HepG2 (cell line): ENCODE data around the gene OPA3. TPM values are rescaled to one million over a fixed set of nuclear protein-coding genes. Genes with fewer than 3 reads are reported as not detected.

Experiments used
- ATAD3A ChIP-seq: sonication (generic); formaldehyde crosslinking; IDR thresholded peaks from 2 replicates; pipeline ENCODE4 v1.4.0; 2020; ENCODE audit warnings: missing genetic modification reagents
- BCL6 ChIP-seq: IDR thresholded peaks from 2 replicates; pipeline ENCODE4 v1.6.1; 2016; ENCODE audit warnings: missing genetic modification reagents, missing compliant biosample characterization
- BCLAF1 ChIP-seq: fragments of 450-650 bp; IDR thresholded peaks from 2 replicates; pipeline ENCODE4 v1.6.1; 2017; ENCODE audit warnings: mild to moderate bottlenecking
- CENPX ChIP-seq: sonication (generic); formaldehyde crosslinking; IDR thresholded peaks from 2 replicates; pipeline ENCODE4 v1.9.0; 2021; ENCODE audit warnings: mild to moderate bottlenecking, missing genetic modification reagents, moderate library complexity
- GZF1 ChIP-seq: sonication (generic); formaldehyde crosslinking; IDR thresholded peaks from 2 replicates; pipeline ENCODE4 v1.5.1; 2020; ENCODE audit warnings: mild to moderate bottlenecking, missing genetic modification reagents
- KAT8 ChIP-seq: IDR thresholded peaks from 2 replicates; pipeline ENCODE4 v1.6.1; 2016; ENCODE audit warnings: missing genetic modification reagents, missing compliant biosample characterization
- MNT ChIP-seq: fragments of 450-650 bp; IDR thresholded peaks from 2 replicates; pipeline ENCODE4 v1.6.1; 2016
- PHF20 ChIP-seq: sonication (generic); formaldehyde crosslinking; IDR thresholded peaks from 2 replicates; pipeline ENCODE4 v1.5.0; 2020; ENCODE audit warnings: mild to moderate bottlenecking, missing genetic modification reagents
- PITX1 ChIP-seq: sonication (generic); formaldehyde crosslinking; IDR thresholded peaks from 2 replicates; pipeline ENCODE4 v1.5.1; 2020; ENCODE audit warnings: mild to moderate bottlenecking, missing genetic modification reagents
- RXRA ChIP-seq: sonication (generic); formaldehyde crosslinking; IDR thresholded peaks from 2 replicates; pipeline ENCODE4 v1.5.1; 2020; ENCODE audit warnings: missing genetic modification reagents
- SMAD9 ChIP-seq: sonication (generic); formaldehyde crosslinking; IDR thresholded peaks from 2 replicates; pipeline ENCODE4 v1.5.1; 2020; ENCODE audit warnings: mild to moderate bottlenecking, missing genetic modification reagents
- SP2 ChIP-seq: sonication (generic); formaldehyde crosslinking; IDR thresholded peaks from 2 replicates; pipeline ENCODE4 v1.5.1; 2020; ENCODE audit warnings: mild to moderate bottlenecking, missing genetic modification reagents
- SPEN ChIP-seq: sonication (generic); formaldehyde crosslinking; IDR thresholded peaks from 2 replicates; pipeline ENCODE4 v1.5.1; 2020; ENCODE audit warnings: low read depth, mild to moderate bottlenecking, missing genetic modification reagents
- SRSF9 ChIP-seq: fragments of 200-400 bp; formaldehyde crosslinking; IDR thresholded peaks from 2 replicates; pipeline ENCODE4 v1.6.1; 2018; ENCODE audit warnings: borderline replicate concordance, mild to moderate bottlenecking, low read depth, low read length; ENCODE audit not compliant: insufficient read depth, poor library complexity, severe bottlenecking
- ZFX ChIP-seq: sonication (generic); formaldehyde crosslinking; IDR thresholded peaks from 2 replicates; pipeline ENCODE4 v1.4.0; 2020; ENCODE audit warnings: mild to moderate bottlenecking, low read depth, missing genetic modification reagents, moderate library complexity
- ZKSCAN1 ChIP-seq: fragments of 150-350 bp; IDR thresholded peaks from 2 replicates; pipeline ENCODE4 v1.6.1; 2014; ENCODE audit warnings: low read length
- ZNF253 ChIP-seq: sonication (generic); formaldehyde crosslinking; IDR thresholded peaks from 2 replicates; pipeline ENCODE4 v1.8.0; 2022; ENCODE audit warnings: mild to moderate bottlenecking, missing genetic modification reagents, borderline replicate concordance
- ZNF510 ChIP-seq: sonication (generic); formaldehyde crosslinking; IDR thresholded peaks from 2 replicates; pipeline ENCODE4 v1.4.0; 2020; ENCODE audit warnings: low read depth, mild to moderate bottlenecking, missing genetic modification reagents
- ZNF720 ChIP-seq: sonication (generic); formaldehyde crosslinking; IDR thresholded peaks from 2 replicates; pipeline ENCODE4 v1.4.0; 2020; ENCODE audit warnings: missing genetic modification reagents
- ZNF749 ChIP-seq: sonication (generic); formaldehyde crosslinking; IDR thresholded peaks from 2 replicates; pipeline ENCODE4 v1.8.0; 2022; ENCODE audit warnings: mild to moderate bottlenecking, missing genetic modification reagents, moderate library complexity, borderline replicate concordance
- ZNF792 ChIP-seq: IDR thresholded peaks from 2 replicates; pipeline ENCODE4 v1.6.1; 2016
- polyA plus RNA-seq, 8 experiments: library from polyadenylated mRNA; depleted of rRNA in 3 of 8; stranded (reverse) in 7 of 8; unstranded in 1 of 8; fragments of >200 nt; fragmentation: Illumina TruSeq in 4 of 8; extraction: Trizol in 4 of 8; gene quantifications; 2 replicates each; pipeline versions ENCODE4 v1.2.1 to v1.2.3, GENCODE V29; 2011 to 2016; ENCODE audit warnings: low read depth in 4 of 8, missing spikeins in 1 of 8, mixed read lengths in 1 of 8; ENCODE audit not compliant: insufficient read depth in 1 of 8
- total RNA-seq, 5 experiments: library from RNA; depleted of rRNA; stranded (reverse); fragments of >200 nt; fragmentation: Illumina TruSeq; extraction: Trizol; gene quantifications; 2 replicates each; pipeline ENCODE4 v1.2.3, GENCODE V29; 2016; ENCODE audit warnings: low read depth in 1 of 5
- TF ChIP-seq, protein P1 (sequence below): sonication (generic); formaldehyde crosslinking; IDR thresholded peaks from 2 replicates; pipeline ENCODE4 v1.4.0; 2020; ENCODE audit warnings: missing genetic modification reagents

The OPA3 gene
- total and polyA plus RNA-seq, 2 of the 13 experiments (the other 11 are each of a cell fraction or from before 2014, with no cell fraction given), result 8.3 to 17.7 TPM

GRCh38 chr19:45607071-45608029, 22.7 kb upstream of the OPA3 start (continued):
- no peak for TF ChIP-seq BCLAF1
- peak; percentile 36; the same call in 1 of the 2 replicates for TF ChIP-seq SPEN (CRISPR knock-in tag)
- no peak for TF ChIP-seq SRSF9
- no peak; the same call in 1 of the 2 replicates for TF ChIP-seq BCL6 (CRISPR knock-in tag)
- peak; percentile 52; the same call in 1 of the 2 replicates for TF ChIP-seq ZFX
- TF ChIP-seq, protein P1, sequence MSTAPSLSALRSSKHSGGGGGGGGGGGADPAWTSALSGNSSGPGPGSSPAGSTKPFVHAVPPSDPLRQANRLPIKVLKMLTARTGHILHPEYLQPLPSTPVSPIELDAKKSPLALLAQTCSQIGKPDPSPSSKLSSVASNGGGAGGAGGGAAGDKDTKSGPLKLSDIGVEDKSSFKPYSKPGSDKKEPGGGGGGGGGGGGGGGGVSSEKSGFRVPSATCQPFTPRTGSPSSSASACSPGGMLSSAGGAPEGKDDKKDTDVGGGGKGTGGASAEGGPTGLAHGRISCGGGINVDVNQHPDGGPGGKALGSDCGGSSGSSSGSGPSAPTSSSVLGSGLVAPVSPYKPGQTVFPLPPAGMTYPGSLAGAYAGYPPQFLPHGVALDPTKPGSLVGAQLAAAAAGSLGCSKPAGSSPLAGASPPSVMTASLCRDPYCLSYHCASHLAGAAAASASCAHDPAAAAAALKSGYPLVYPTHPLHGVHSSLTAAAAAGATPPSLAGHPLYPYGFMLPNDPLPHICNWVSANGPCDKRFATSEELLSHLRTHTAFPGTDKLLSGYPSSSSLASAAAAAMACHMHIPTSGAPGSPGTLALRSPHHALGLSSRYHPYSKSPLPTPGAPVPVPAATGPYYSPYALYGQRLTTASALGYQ (CRISPR knock-in tag), result no peak
- TF ChIP-seq ZNF749 (CRISPR knock-in tag), result no peak
- TF ChIP-seq ZNF720 (CRISPR knock-in tag), result no peak
- no peak for TF ChIP-seq CENPX (CRISPR knock-in tag)
- no peak for TF ChIP-seq ZNF510 (CRISPR knock-in tag)
- TF ChIP-seq SMAD9 (CRISPR knock-in tag), result no peak
- no peak for TF ChIP-seq ATAD3A
- no peak for TF ChIP-seq MNT
- peak; percentile 63; the same call in 1 of the 2 replicates for TF ChIP-seq PITX1
- TF ChIP-seq ZNF253 (CRISPR knock-in tag), result no peak
- peak; percentile 73 for TF ChIP-seq KAT8 (CRISPR knock-in tag)
- no peak for TF ChIP-seq GZF1
- no peak for TF ChIP-seq ZKSCAN1
- no peak for TF ChIP-seq SP2 (CRISPR knock-in tag)
- TF ChIP-seq ZNF792 (CRISPR knock-in tag), result 0 out of 2 replicates have a peak, but pooled peaks have one; percentile 21
- no peak for TF ChIP-seq RXRA
- peak; percentile 31; the same call in 1 of the 2 replicates for TF ChIP-seq PHF20 (CRISPR knock-in tag)
